Panc1 (cell line): ENCODE results near the gene SMC5. TPM values are rescaled to one million over a fixed set of nuclear protein-coding genes. Genes with fewer than 3 reads are reported as not detected.

Experiments
- ATAC-seq: fragments of 200-7000 bp; cut with Tn5 transposase; 2 replicates; pipeline ENCODE4 v1.9.1; 2020; ENCODE audit warnings: mild to moderate bottlenecking, moderate library complexity
- BruUV-seq: library from RNA; stranded (reverse); fragments of 400-500 nt; replicated peaks from 2 replicates; lab custom pipeline; 2021; lab: Mats Ljungman, UMichigan
- CTCF ChIA-PET: fragments of 300-600 bp; sonication (Branson Sonifier 250); formaldehyde crosslinking; loops from one replicate; lab custom pipeline; 2022; ENCODE audit warnings: antibody characterized with exemption; lab: Charles Lee
- POLR2A ChIA-PET: fragments of 300-600 bp; sonication (Branson Sonifier 250); formaldehyde crosslinking; loops from one replicate; lab custom pipeline; 2022; ENCODE audit warnings: antibody characterized with exemption; lab: Charles Lee
- DNase-seq: peaks from one replicate; pipeline ENCODE4 v3.0.0-alpha.2; 2010; ENCODE audit warnings: low read depth, low spot score
- H3K27ac ChIP-seq: 2 replicates; pipeline ENCODE4 v1.5.1; 2011; ENCODE audit warnings: mild to moderate bottlenecking, low read length, inconsistent platforms
- H3K27me3 ChIP-seq: fragments of 200-500 bp; sonication (Bioruptor generic); 2 replicates; pipeline ENCODE4 v1.6.0; 2014; ENCODE audit warnings: low read length, inconsistent platforms; ENCODE audit not compliant: control insufficient read depth, insufficient read depth
- H3K36me3 ChIP-seq: fragments of 200-500 bp; sonication (Bioruptor generic); 2 replicates; pipeline ENCODE4 v1.5.1; 2014; ENCODE audit warnings: inconsistent platforms, mild to moderate bottlenecking, low read length, moderate library complexity; ENCODE audit not compliant: control insufficient read depth, insufficient read depth
- H3K4me1 ChIP-seq: 2 replicates; pipeline ENCODE4 v1.5.1; 2011; ENCODE audit warnings: inconsistent platforms, mild to moderate bottlenecking, low read length, moderate library complexity; ENCODE audit not compliant: control insufficient read depth, insufficient read depth
- H3K4me3 ChIP-seq, 2 experiments: 2 replicates each; pipeline ENCODE4 v1.5.1; 2011 to 2012; ENCODE audit warnings: low read depth in 2 of 2, low read length in 2 of 2, mild to moderate bottlenecking in 2 of 2, inconsistent platforms in 1 of 2, moderate library complexity in 1 of 2
- H3K9me3 ChIP-seq: fragments of 200-500 bp; sonication (Bioruptor generic); 2 replicates; pipeline ENCODE4 v1.5.1; 2014; ENCODE audit warnings: low read depth, mild to moderate bottlenecking, inconsistent platforms, low read length, moderate library complexity; ENCODE audit not compliant: control insufficient read depth, insufficient read depth
- POLR2AphosphoS5 ChIP-seq: IDR thresholded peaks from 2 replicates; pipeline ENCODE4 v1.6.1; 2012; ENCODE audit warnings: mild to moderate bottlenecking, low read depth, low read length, moderate library complexity
- SIN3A ChIP-seq: IDR thresholded peaks from 2 replicates; pipeline ENCODE4 v1.6.1; 2012; ENCODE audit warnings: low read depth, mild to moderate bottlenecking, low read length, moderate library complexity, borderline replicate concordance; ENCODE audit not compliant: insufficient read depth
- TCF7L2 ChIP-seq: IDR thresholded peaks from 2 replicates; pipeline ENCODE4 v1.6.1; 2011; ENCODE audit warnings: mild to moderate bottlenecking, low read depth, low read length, inconsistent platforms
- in situ Hi-C: cut with HindIII; loops from 2 replicates; pipeline ENCODE4 v1.10.0; 2016; ENCODE audit warnings: low sequenced_read_pairs, low pct_unique_long_range_greater_than_20kb
- intact Hi-C: fragments of 100-400 bp; cut with micrococcal nuclease; formaldehyde crosslinking; loops from one replicate; pipeline ENCODE4 v1.10.0; 2022; ENCODE audit not compliant: unreplicated experiment
- total RNA-seq: library from RNA; stranded (reverse); gene quantifications from one replicate; pipeline ENCODE4 v1.2.1, GENCODE V29; 2021; ENCODE audit not compliant: unreplicated experiment
- TF ChIP-seq, protein P1 (sequence below), 2 experiments: IDR thresholded peaks; 2 replicates each; pipeline ENCODE4 v1.6.1; 2011 to 2012; ENCODE audit warnings: low read depth in 2 of 2, control low read depth in 1 of 2, low read length in 1 of 2, mild to moderate bottlenecking in 1 of 2, moderate library complexity in 1 of 2; ENCODE audit not compliant: insufficient read depth in 1 of 2
- TF ChIP-seq, protein P2 (sequence below): fragments of 450-650 bp; IDR thresholded peaks from 2 replicates; pipeline ENCODE4 v1.5.1; 2017; ENCODE audit warnings: mild to moderate bottlenecking

The SMC5 gene
- total RNA-seq, 1 experiment from 2014 or later: 12.9 TPM

GRCh38 chr9:70403618-70404025 lies 144.8 kb downstream of the SMC5 start:
- no peak overlapping the region for H3K4me3 ChIP-seq
- ATAC-seq (no peak), DNase-seq (no peak)
- intact Hi-C loops (no loop called here), in situ Hi-C loops (no loop called here)
- no peaks in the 10 kb centered on the region for H3K9me3 ChIP-seq
- H3K27ac ChIP-seq: no peak overlapping the region
- no TSS peak for BruUV-seq
- TF ChIP-seq, protein P1, sequence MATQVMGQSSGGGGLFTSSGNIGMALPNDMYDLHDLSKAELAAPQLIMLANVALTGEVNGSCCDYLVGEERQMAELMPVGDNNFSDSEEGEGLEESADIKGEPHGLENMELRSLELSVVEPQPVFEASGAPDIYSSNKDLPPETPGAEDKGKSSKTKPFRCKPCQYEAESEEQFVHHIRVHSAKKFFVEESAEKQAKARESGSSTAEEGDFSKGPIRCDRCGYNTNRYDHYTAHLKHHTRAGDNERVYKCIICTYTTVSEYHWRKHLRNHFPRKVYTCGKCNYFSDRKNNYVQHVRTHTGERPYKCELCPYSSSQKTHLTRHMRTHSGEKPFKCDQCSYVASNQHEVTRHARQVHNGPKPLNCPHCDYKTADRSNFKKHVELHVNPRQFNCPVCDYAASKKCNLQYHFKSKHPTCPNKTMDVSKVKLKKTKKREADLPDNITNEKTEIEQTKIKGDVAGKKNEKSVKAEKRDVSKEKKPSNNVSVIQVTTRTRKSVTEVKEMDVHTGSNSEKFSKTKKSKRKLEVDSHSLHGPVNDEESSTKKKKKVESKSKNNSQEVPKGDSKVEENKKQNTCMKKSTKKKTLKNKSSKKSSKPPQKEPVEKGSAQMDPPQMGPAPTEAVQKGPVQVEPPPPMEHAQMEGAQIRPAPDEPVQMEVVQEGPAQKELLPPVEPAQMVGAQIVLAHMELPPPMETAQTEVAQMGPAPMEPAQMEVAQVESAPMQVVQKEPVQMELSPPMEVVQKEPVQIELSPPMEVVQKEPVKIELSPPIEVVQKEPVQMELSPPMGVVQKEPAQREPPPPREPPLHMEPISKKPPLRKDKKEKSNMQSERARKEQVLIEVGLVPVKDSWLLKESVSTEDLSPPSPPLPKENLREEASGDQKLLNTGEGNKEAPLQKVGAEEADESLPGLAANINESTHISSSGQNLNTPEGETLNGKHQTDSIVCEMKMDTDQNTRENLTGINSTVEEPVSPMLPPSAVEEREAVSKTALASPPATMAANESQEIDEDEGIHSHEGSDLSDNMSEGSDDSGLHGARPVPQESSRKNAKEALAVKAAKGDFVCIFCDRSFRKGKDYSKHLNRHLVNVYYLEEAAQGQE (IDR thresholded peaks at IDR 0.05; ENCODE audit: insufficient read depth in 1 of 2, low read depth in 2 of 2, low read length in 1 of 2): no peak
- TF ChIP-seq SIN3A (no peak), TCF7L2 (no peak), POLR2AphosphoS5 (no peak)
- TF ChIP-seq, protein P2, sequence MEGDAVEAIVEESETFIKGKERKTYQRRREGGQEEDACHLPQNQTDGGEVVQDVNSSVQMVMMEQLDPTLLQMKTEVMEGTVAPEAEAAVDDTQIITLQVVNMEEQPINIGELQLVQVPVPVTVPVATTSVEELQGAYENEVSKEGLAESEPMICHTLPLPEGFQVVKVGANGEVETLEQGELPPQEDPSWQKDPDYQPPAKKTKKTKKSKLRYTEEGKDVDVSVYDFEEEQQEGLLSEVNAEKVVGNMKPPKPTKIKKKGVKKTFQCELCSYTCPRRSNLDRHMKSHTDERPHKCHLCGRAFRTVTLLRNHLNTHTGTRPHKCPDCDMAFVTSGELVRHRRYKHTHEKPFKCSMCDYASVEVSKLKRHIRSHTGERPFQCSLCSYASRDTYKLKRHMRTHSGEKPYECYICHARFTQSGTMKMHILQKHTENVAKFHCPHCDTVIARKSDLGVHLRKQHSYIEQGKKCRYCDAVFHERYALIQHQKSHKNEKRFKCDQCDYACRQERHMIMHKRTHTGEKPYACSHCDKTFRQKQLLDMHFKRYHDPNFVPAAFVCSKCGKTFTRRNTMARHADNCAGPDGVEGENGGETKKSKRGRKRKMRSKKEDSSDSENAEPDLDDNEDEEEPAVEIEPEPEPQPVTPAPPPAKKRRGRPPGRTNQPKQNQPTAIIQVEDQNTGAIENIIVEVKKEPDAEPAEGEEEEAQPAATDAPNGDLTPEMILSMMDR: no peak
- H3K36me3 ChIP-seq: no peaks in the 10 kb centered on the region
- ChIA-PET CTCF (no interaction called here), POLR2A (no interaction called here)
- no peaks in the 10 kb centered on the region for H3K27me3 ChIP-seq
- H3K4me1 ChIP-seq: no peaks in the 10 kb centered on the region

DNA sequence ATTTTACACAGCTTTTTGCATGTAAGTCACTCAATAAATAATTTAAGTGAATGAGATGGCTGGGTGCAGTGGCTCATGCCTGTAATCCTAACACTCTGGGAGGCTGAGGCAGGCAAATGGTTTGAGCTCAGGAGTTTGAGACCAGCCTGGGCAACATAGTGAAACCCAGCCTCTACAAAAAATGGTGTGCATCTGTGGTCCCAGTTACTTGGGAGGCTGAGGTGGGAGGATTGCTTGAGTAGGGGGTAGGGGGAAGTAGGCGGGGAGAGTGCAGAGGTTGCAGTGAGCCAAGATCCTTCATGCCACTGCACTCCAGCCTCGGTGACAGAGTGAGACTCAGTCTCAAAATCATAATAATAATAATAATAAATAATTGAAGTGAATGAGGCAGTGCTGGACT lies 145.5 kb downstream of the SMC5 start:
- ChIA-PET CTCF (no interaction called here), POLR2A (no interaction called here)
- intact Hi-C loops: no loop called here
- Histone ChIP-seq H3K36me3 (no peaks in the 10 kb centered on the region), H3K4me3 (no peak overlapping the region), H3K9me3 (no peaks in the 10 kb centered on the region), H3K27ac (no peak overlapping the region), H3K4me1 (no peaks in the 10 kb centered on the region), H3K27me3 (no peaks in the 10 kb centered on the region)
- ATAC-seq: no peak
- TF ChIP-seq, protein P1 (IDR thresholded peaks at IDR 0.05; ENCODE audit: insufficient read depth in 1 of 2, low read depth in 2 of 2, low read length in 1 of 2): no peak
- TF ChIP-seq SIN3A (no peak), TCF7L2 (no peak), POLR2AphosphoS5 (no peak)
- TF ChIP-seq, protein P2: no peak
- no peak for DNase-seq
- no TSS peak for BruUV-seq
- in situ Hi-C loops: no loop called here

Other genes starting within 250 kb of the SMC5 start
- gene MAMDC2, start 215.1 kb upstream of the SMC5 start, total RNA-seq: 1.5 TPM
- gene KLF9, start 155.7 kb downstream of the SMC5 start, total RNA-seq: 0.95 TPM